Liver (tissue), 9 donors: ENCODE measurements around the gene POFUT2. TPM values are rescaled to one million over a fixed set of nuclear protein-coding genes. Genes with fewer than 3 reads are reported as not detected.

Source experiments
- DNase-seq: peaks from one replicate; pipeline ENCODE4 v3.0.0-alpha.2; 2017; ENCODE audit warnings: low spot score
- H3K27ac ChIP-seq, 2 donors: one replicate each; pipeline ENCODE4 v1.7.0; 2013; ENCODE audit warnings: inconsistent platforms in 2 of 2, low read length in 2 of 2, control low read depth in 1 of 2, low read depth in 1 of 2, mild to moderate bottlenecking in 1 of 2
- H3K27me3 ChIP-seq, 4 donors: one replicate each; pipeline versions ENCODE4 v1.6.1 to v1.7.0; 2013; ENCODE audit warnings: low read length in 3 of 4, inconsistent platforms in 1 of 4, mild to moderate bottlenecking in 1 of 4, moderate library complexity in 1 of 4; ENCODE audit not compliant: control insufficient read depth in 4 of 4, insufficient read depth in 4 of 4
- H3K36me3 ChIP-seq, 4 donors: one replicate each; pipeline versions ENCODE4 v1.6.1 to v1.7.0; 2013; ENCODE audit warnings: low read length in 3 of 4, mild to moderate bottlenecking in 3 of 4, low read depth in 1 of 4, moderate library complexity in 1 of 4; ENCODE audit not compliant: control insufficient read depth in 4 of 4, insufficient read depth in 3 of 4
- H3K4me1 ChIP-seq, 4 donors: one replicate each; pipeline versions ENCODE4 v1.6.1 to v1.7.0; 2013; ENCODE audit warnings: low read length in 3 of 4, mild to moderate bottlenecking in 3 of 4, moderate library complexity in 1 of 4; ENCODE audit not compliant: control insufficient read depth in 4 of 4, insufficient read depth in 4 of 4
- H3K4me3 ChIP-seq, 3 donors: one replicate each; pipeline versions ENCODE4 v1.6.1 to v1.7.0; 2013; ENCODE audit warnings: low read length in 3 of 3, control low read depth in 1 of 3, low read depth in 1 of 3, mild to moderate bottlenecking in 1 of 3
- H3K9ac ChIP-seq, 2 donors: one replicate each; pipeline ENCODE4 v1.7.0; 2013; ENCODE audit warnings: low read length in 2 of 2, mild to moderate bottlenecking in 2 of 2, moderate library complexity in 2 of 2, control low read depth in 1 of 2, low read depth in 1 of 2
- H3K9me3 ChIP-seq, 4 donors: one replicate each; pipeline versions ENCODE4 v1.6.1 to v1.7.0; 2013; ENCODE audit warnings: low read length in 3 of 4; ENCODE audit not compliant: control insufficient read depth in 4 of 4
- GABPA ChIP-seq, 2 donors: IDR thresholded peaks in 1 of 2; conservative IDR thresholded peaks in 1 of 2; 2 replicates each; pipeline ENCODE4 v1.6.1; 2016; ENCODE audit warnings: antibody characterized with exemption in 2 of 2, mild to moderate bottlenecking in 1 of 2, moderate library complexity in 1 of 2
- HNF4A ChIP-seq, 2 donors: conservative IDR thresholded peaks; 2 replicates each; pipeline ENCODE4 v1.6.1; 2016; ENCODE audit warnings: antibody characterized with exemption in 2 of 2, mild to moderate bottlenecking in 2 of 2
- NR2F2 ChIP-seq: IDR thresholded peaks from 2 replicates; pipeline ENCODE4 v1.6.1; 2016; ENCODE audit warnings: antibody characterized with exemption
- RAD21 ChIP-seq, 2 donors: IDR thresholded peaks; 2 replicates each; pipeline ENCODE4 v1.6.1; 2016; ENCODE audit warnings: antibody characterized with exemption in 2 of 2, mild to moderate bottlenecking in 2 of 2
- SP1 ChIP-seq: IDR thresholded peaks from 2 replicates; pipeline ENCODE4 v1.6.1; 2018; ENCODE audit warnings: antibody characterized with exemption, mild to moderate bottlenecking
- TAF1 ChIP-seq: conservative IDR thresholded peaks from 2 replicates; pipeline ENCODE4 v1.6.1; 2016; ENCODE audit warnings: antibody characterized with exemption, mild to moderate bottlenecking
- YY1 ChIP-seq: IDR thresholded peaks from 2 replicates; pipeline ENCODE4 v1.6.1; 2016; ENCODE audit warnings: antibody characterized with exemption, mild to moderate bottlenecking
- WGBS: extraction: QIAGEN DNeasy Blood & Tissue Kit; methylation state at CpG from one replicate; pipeline ENCODE4 v1.1.7; 2013; 5-methylcytosine and 5-hydroxymethylcytosine counted together
- polyA plus RNA-seq, 2 donors: library from polyadenylated mRNA; stranded (reverse) in 1 of 2; unstranded in 1 of 2; fragments of 200-250 nt in 1 of 2; fragments of >200 nt in 1 of 2; fragmentation: Nextera tagmentation in 1 of 2; extraction: Ambion mirVana in 1 of 2; gene quantifications; one replicate each; pipeline versions ENCODE4 v1.2.1 to v1.2.3, GENCODE V29; 2013 to 2015
- total RNA-seq, 2 donors: library from RNA; depleted of rRNA; stranded (reverse); fragments of >200 nt; gene quantifications; one replicate each; pipeline ENCODE4 v1.2.3, GENCODE V29; 2014
- TF ChIP-seq, protein P1 (sequence below): fragments of 150-350 bp; IDR thresholded peaks from 2 replicates; pipeline ENCODE4 v1.5.1; 2017; ENCODE audit warnings: improper control_type of control experiment, low read depth, low read length; ENCODE audit not compliant: missing input control
- TF ChIP-seq, protein P2 (sequence below): IDR thresholded peaks from 2 replicates; pipeline ENCODE4 v1.6.1; 2016; ENCODE audit warnings: antibody characterized with exemption
- donor health status: healthy.
- donor health status: healthy.
- donor health status: healthy.
- donor health status: healthy.
- donor health status: healthy.

The POFUT2 gene
- total and polyA plus RNA-seq, 4 donors: 3.3 to 15.6 (median 7.9) TPM

DNA sequence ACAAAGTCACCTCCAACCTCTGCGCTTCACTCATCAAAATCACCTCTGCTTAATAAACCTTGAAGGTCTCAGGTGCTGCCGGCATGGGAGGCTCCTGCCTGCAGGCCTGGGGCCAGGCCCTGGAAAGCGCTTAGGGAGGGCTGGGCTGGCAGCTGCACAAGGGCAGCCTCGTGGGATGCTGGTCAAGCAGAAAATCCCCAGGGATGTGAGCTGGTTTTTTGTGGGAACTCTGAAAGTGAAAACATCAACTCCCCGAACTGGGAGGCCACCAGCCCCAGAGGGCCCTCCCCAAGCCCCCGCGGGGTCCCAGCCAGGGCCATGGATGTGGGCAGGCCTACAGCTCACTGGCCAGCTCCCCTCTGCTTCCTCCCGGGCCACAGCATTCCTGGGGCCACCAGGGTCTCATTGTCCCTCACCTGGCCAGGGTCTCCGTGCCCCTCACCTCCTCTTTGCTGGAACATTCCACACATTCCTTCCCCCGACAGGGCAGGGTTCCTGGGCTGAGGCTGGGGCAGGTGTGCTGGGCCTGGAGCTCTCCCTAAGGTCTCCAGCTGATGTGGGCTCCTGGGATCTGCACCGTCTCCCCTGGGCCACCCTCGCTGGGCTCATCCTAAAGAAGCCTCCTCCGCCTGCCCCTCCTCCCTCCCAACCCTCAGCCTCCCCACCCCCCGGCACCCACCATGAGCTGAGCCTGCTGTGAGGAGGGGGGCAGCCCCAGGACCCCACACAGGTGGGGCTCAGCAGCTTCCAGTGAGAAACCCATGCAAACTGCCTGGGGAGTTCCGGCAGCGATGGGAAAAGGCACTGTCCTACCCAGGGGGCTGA lies 36.0 kb upstream of the POFUT2 start:
- DNase-seq: no peak
- 82% methylated on average over 16 of the region's 16 CpGs for WGBS
- Histone ChIP-seq H3K9me3 (no peaks in the 10 kb centered on the region), H3K27me3 (no peaks in the 10 kb centered on the region), H3K36me3 (no peaks in the 10 kb centered on the region), H3K4me3 (no peak overlapping the region), H3K27ac (no peak overlapping the region), H3K4me1 (peaks cover 0 to 3% (median 0%) of the 10 kb centered on the region in 4 donors), H3K9ac (no peak overlapping the region)
- TF ChIP-seq TAF1: no peak
- no peak for TF ChIP-seq RAD21 (IDR thresholded peaks at IDR 0.05)
- TF ChIP-seq GABPA (IDR thresholded peaks at IDR 0.05 in 1 of 2, conservative IDR thresholded peaks at IDR 0.05 in 1 of 2): no peak
- TF ChIP-seq, protein P1, sequence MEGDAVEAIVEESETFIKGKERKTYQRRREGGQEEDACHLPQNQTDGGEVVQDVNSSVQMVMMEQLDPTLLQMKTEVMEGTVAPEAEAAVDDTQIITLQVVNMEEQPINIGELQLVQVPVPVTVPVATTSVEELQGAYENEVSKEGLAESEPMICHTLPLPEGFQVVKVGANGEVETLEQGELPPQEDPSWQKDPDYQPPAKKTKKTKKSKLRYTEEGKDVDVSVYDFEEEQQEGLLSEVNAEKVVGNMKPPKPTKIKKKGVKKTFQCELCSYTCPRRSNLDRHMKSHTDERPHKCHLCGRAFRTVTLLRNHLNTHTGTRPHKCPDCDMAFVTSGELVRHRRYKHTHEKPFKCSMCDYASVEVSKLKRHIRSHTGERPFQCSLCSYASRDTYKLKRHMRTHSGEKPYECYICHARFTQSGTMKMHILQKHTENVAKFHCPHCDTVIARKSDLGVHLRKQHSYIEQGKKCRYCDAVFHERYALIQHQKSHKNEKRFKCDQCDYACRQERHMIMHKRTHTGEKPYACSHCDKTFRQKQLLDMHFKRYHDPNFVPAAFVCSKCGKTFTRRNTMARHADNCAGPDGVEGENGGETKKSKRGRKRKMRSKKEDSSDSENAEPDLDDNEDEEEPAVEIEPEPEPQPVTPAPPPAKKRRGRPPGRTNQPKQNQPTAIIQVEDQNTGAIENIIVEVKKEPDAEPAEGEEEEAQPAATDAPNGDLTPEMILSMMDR: no peak
- TF ChIP-seq, protein P2, sequence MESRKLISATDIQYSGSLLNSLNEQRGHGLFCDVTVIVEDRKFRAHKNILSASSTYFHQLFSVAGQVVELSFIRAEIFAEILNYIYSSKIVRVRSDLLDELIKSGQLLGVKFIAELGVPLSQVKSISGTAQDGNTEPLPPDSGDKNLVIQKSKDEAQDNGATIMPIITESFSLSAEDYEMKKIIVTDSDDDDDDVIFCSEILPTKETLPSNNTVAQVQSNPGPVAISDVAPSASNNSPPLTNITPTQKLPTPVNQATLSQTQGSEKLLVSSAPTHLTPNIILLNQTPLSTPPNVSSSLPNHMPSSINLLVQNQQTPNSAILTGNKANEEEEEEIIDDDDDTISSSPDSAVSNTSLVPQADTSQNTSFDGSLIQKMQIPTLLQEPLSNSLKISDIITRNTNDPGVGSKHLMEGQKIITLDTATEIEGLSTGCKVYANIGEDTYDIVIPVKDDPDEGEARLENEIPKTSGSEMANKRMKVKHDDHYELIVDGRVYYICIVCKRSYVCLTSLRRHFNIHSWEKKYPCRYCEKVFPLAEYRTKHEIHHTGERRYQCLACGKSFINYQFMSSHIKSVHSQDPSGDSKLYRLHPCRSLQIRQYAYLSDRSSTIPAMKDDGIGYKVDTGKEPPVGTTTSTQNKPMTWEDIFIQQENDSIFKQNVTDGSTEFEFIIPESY: no peak

GRCh38 chr21:45322960-45323461 lies 35.3 kb upstream of the POFUT2 start:
- peaks cover 0 to 10% (median 0%) of the 10 kb centered on the region in 4 donors for H3K4me1 ChIP-seq
- no peaks in the 10 kb centered on the region for H3K27me3 ChIP-seq
- 66% methylated on average over 22 of the region's 22 CpGs for WGBS
- H3K9ac ChIP-seq: no peak overlapping the region
- H3K27ac ChIP-seq: no peak overlapping the region
- no peaks in the 10 kb centered on the region for H3K36me3 ChIP-seq
- no peak for TF ChIP-seq YY1
- no peak for TF ChIP-seq HNF4A (conservative IDR thresholded peaks at IDR 0.05)
- no peak for TF ChIP-seq GABPA (IDR thresholded peaks at IDR 0.05 in 1 of 2, conservative IDR thresholded peaks at IDR 0.05 in 1 of 2)
- no peaks in the 10 kb centered on the region for H3K9me3 ChIP-seq
- H3K4me3 ChIP-seq: no peak overlapping the region
- DNase-seq: no peak

- Histone ChIP-seq H3K4me3 (no peak overlapping the region), H3K9ac (no peak overlapping the region), H3K36me3 (no peaks in the 10 kb centered on the region), H3K4me1 (peaks cover 0 to 10% (median 0%) of the 10 kb centered on the region in 4 donors), H3K9me3 (no peaks in the 10 kb centered on the region), H3K27ac (no peak overlapping the region), H3K27me3 (no peaks in the 10 kb centered on the region)
- DNase-seq: no peak
- WGBS: 60% methylated on average over 24 of the region's 24 CpGs
- TF ChIP-seq SP1 (no peak), NR2F2 (no peak)
Observed at GRCh38 chr21:45322231-45322959, 34.7 kb upstream of the POFUT2 start.
